KMS-11 (cell line): ENCODE data around the gene LRRK2.

ENCODE experiments used
- H2AFZ ChIP-seq: fragments of 200-600 bp; sonication (generic); 2 replicates; pipeline ENCODE4 v1.6.1; 2016; ENCODE audit warnings: antibody characterized with exemption, mixed run types, low read depth
- H3K27ac ChIP-seq: fragments of 200-600 bp; sonication (generic); 2 replicates; pipeline ENCODE4 v1.6.1; 2016; ENCODE audit warnings: mild to moderate bottlenecking, mixed run types
- H3K27me3 ChIP-seq: fragments of 200-600 bp; sonication (generic); 2 replicates; pipeline ENCODE4 v1.6.1; 2017; ENCODE audit warnings: mild to moderate bottlenecking, low read depth, mixed run types, moderate library complexity; ENCODE audit not compliant: insufficient read depth
- H3K36me3 ChIP-seq: fragments of 200-600 bp; sonication (generic); 2 replicates; pipeline ENCODE4 v1.6.1; 2017; ENCODE audit warnings: mild to moderate bottlenecking, mixed run types; ENCODE audit not compliant: insufficient read depth
- H3K4me1 ChIP-seq: fragments of 200-600 bp; sonication (generic); 2 replicates; pipeline ENCODE4 v1.6.1; 2016; ENCODE audit warnings: mild to moderate bottlenecking, low read depth, mixed run types; ENCODE audit not compliant: poor library complexity, severe bottlenecking
- H3K4me2 ChIP-seq: fragments of 200-600 bp; sonication (generic); 2 replicates; pipeline ENCODE4 v1.7.0; 2016; ENCODE audit warnings: mild to moderate bottlenecking, mixed run types
- H3K4me3 ChIP-seq: fragments of 200-600 bp; sonication (generic); IDR thresholded peaks from 2 replicates; pipeline ENCODE4 v1.6.1; 2017; ENCODE audit warnings: low read depth, low read length, mixed read lengths; ENCODE audit not compliant: insufficient read depth
- H3K79me2 ChIP-seq: fragments of 200-600 bp; sonication (generic); 2 replicates; pipeline ENCODE4 v1.6.1; 2016; ENCODE audit warnings: low read depth, mixed run types; ENCODE audit not compliant: insufficient read depth
- H3K9ac ChIP-seq: fragments of 200-600 bp; sonication (generic); 2 replicates; pipeline ENCODE4 v1.6.1; 2016; ENCODE audit warnings: mild to moderate bottlenecking, mixed run types
- H4K20me1 ChIP-seq: fragments of 200-600 bp; sonication (generic); 2 replicates; pipeline ENCODE4 v1.6.1; 2016; ENCODE audit warnings: mild to moderate bottlenecking, mixed run types; ENCODE audit not compliant: insufficient read depth
- CTCF ChIP-seq: fragments of 200-600 bp; sonication (generic); conservative IDR thresholded peaks from 2 replicates; pipeline ENCODE4 v1.6.1; 2017; ENCODE audit warnings: low read depth, mild to moderate bottlenecking, antibody characterized with exemption, low read length, moderate library complexity, mixed read lengths

The LRRK2 gene

GRCh38 chr12:40215982-40216381 is 8.8 kb upstream of the LRRK2 start:
- Histone ChIP-seq H3K36me3 (no peaks in the 10 kb centered on the region), H4K20me1 (no peaks in the 10 kb centered on the region), H3K79me2 (no peaks in the 10 kb centered on the region), H3K4me3 (no peak overlapping the region), H3K4me1 (no peaks in the 10 kb centered on the region), H3K4me2 (no peak overlapping the region), H3K27me3 (no peaks in the 10 kb centered on the region), H3K27ac (no peak overlapping the region), H3K9ac (no peak overlapping the region), H2AFZ (no peak overlapping the region)
- TF ChIP-seq CTCF, result no peak

DNA sequence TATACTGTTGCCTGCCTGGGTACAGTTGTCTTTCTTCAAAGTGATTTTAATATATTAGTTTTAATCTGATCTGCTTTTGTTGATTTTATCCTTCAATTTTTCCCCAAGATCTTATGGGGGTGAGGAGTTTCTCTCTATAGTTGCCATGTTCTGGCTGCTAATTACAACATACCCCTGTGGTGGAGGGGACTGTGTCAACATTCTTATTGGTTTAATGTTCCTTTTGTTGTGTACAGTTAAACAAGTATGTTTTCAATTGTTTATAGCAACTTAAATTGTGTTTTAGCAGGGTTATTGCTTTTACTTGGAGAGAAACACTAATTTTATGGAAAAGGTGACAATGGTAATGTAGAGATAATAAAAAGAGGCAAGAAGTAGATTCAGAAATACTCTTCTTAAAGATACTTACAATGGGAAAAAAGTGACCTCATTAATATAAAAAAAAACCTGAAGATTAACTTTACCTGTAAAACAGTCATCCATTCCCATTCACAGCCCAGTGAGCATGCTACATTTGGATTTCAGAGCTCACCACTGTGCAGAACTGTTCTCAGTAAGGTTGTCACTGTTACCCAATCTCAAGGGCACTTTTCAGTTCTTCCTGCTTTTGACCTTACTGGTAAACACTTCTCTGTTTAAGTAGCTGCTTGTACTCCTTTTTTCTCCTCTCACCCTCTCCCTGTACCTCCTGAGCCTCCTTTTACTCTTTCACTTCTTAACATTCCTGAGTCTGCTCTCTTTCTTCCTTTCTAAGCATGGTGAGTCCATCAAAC is 8.1 kb upstream of the LRRK2 start:
- H3K4me2 ChIP-seq, result no peak overlapping the region
- no peaks in the 10 kb centered on the region for H3K36me3 ChIP-seq
- no peak overlapping the region for H3K4me3 ChIP-seq
- no peak overlapping the region for H3K9ac ChIP-seq
- H3K4me1 ChIP-seq, result no peaks in the 10 kb centered on the region
- no peaks in the 10 kb centered on the region for H3K79me2 ChIP-seq
- no peak overlapping the region for H3K27ac ChIP-seq
- no peak for TF ChIP-seq CTCF
- H3K27me3 ChIP-seq, result no peaks in the 10 kb centered on the region
- H2AFZ ChIP-seq, result no peak overlapping the region
- H4K20me1 ChIP-seq, result no peaks in the 10 kb centered on the region

DNA sequence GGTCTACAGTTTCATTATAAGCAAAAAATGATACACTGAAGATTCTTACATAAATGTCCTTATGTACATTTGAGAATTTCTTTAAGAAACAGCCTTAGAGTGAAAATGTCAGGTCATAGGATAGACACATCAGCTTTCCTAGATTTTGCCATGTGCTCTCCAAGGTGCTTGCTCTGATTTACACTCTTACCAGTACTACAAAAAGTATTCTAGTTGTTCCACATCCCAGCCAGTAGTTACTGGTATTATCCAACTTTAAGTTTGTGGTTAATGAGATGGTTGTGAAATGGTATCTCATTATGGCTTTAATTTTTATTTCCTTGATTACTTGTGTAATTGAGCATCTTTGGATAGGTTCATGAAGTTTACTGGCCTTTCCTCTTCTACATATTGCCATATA is 5.0 kb upstream of the LRRK2 start:
- no peak overlapping the region for H3K4me3 ChIP-seq
- H2AFZ ChIP-seq, result no peak overlapping the region
- H3K9ac ChIP-seq, result no peak overlapping the region
- no peaks in the 10 kb centered on the region for H3K79me2 ChIP-seq
- H3K36me3 ChIP-seq, result no peaks in the 10 kb centered on the region
- no peaks in the 10 kb centered on the region for H3K27me3 ChIP-seq
- H3K27ac ChIP-seq, result no peak overlapping the region
- no peak overlapping the region for H3K4me2 ChIP-seq
- no peak for TF ChIP-seq CTCF
- no peaks in the 10 kb centered on the region for H4K20me1 ChIP-seq
- no peaks in the 10 kb centered on the region for H3K4me1 ChIP-seq

GRCh38 chr12:40222247-40222646 is 2.5 kb upstream of the LRRK2 start:
- H2AFZ ChIP-seq, result no peak overlapping the region
- H3K27ac ChIP-seq, result no peak overlapping the region
- H3K4me3 ChIP-seq, result no peak overlapping the region
- no peaks in the 10 kb centered on the region for H4K20me1 ChIP-seq
- no peak for TF ChIP-seq CTCF
- H3K9ac ChIP-seq, result no peak overlapping the region
- no peaks in the 10 kb centered on the region for H3K36me3 ChIP-seq
- H3K4me2 ChIP-seq, result no peak overlapping the region
- no peaks in the 10 kb centered on the region for H3K79me2 ChIP-seq
- peaks cover 15% of the 10 kb centered on the region for H3K4me1 ChIP-seq
- no peaks in the 10 kb centered on the region for H3K27me3 ChIP-seq
